Tibial artery (tissue), 4 donors: ENCODE results near the gene LIPE.

Source experiments
- DNase-seq, 2 donors: peaks; one replicate each; pipeline ENCODE4 v3.0.0-alpha.2; 2019
- H3K27ac ChIP-seq, 2 donors: fragments of 200-600 bp; sonication (generic) in 1 of 2; 1 replicate in 1 of 2; 2 replicates in 1 of 2; pipeline ENCODE4 v1.5.1; 2018 to 2019; ENCODE audit warnings: mild to moderate bottlenecking in 1 of 2
- H3K27me3 ChIP-seq, 2 donors: fragments of 200-600 bp; sonication (generic) in 1 of 2; one replicate each; pipeline versions ENCODE4 v1.5.1 to v1.6.0; 2016 to 2019
- H3K36me3 ChIP-seq, 3 donors: fragments of 200-600 bp; sonication (generic) in 2 of 3; one replicate each; pipeline ENCODE4 v1.5.1; 2016 to 2019; ENCODE audit warnings: mild to moderate bottlenecking in 2 of 3
- H3K4me1 ChIP-seq, 4 donors: fragments of 200-600 bp; sonication (generic) in 2 of 4; 1 replicate in 3 of 4; 2 replicates in 1 of 4; pipeline ENCODE4 v1.5.1; 2016 to 2019
- H3K4me3 ChIP-seq, 2 donors: fragments of 200-600 bp; sonication (generic) in 1 of 2; 1 replicate in 1 of 2; 2 replicates in 1 of 2; pipeline ENCODE4 v1.5.1; 2018 to 2019; ENCODE audit warnings: mild to moderate bottlenecking in 2 of 2
- H3K9me3 ChIP-seq, 3 donors: fragments of 200-600 bp; sonication (generic) in 1 of 3; one replicate each; pipeline ENCODE4 v1.5.1; 2016 to 2019
- CTCF ChIP-seq, 2 experiments: fragments of 200-600 bp in 1 of 2; fragments of 450-650 bp in 1 of 2; IDR thresholded peaks; one replicate each; pipeline ENCODE4 v1.5.1; 2017 to 2019; ENCODE audit warnings: antibody characterized with exemption in 2 of 2, mild to moderate bottlenecking in 1 of 2, moderate library complexity in 1 of 2
- intact Hi-C: fragments of 100-400 bp; cut with DNase I; formaldehyde crosslinking; loops from one replicate; pipeline ENCODE4 v1.15.0; 2023; ENCODE audit warnings: low total_unique reads

The LIPE gene, protein sequence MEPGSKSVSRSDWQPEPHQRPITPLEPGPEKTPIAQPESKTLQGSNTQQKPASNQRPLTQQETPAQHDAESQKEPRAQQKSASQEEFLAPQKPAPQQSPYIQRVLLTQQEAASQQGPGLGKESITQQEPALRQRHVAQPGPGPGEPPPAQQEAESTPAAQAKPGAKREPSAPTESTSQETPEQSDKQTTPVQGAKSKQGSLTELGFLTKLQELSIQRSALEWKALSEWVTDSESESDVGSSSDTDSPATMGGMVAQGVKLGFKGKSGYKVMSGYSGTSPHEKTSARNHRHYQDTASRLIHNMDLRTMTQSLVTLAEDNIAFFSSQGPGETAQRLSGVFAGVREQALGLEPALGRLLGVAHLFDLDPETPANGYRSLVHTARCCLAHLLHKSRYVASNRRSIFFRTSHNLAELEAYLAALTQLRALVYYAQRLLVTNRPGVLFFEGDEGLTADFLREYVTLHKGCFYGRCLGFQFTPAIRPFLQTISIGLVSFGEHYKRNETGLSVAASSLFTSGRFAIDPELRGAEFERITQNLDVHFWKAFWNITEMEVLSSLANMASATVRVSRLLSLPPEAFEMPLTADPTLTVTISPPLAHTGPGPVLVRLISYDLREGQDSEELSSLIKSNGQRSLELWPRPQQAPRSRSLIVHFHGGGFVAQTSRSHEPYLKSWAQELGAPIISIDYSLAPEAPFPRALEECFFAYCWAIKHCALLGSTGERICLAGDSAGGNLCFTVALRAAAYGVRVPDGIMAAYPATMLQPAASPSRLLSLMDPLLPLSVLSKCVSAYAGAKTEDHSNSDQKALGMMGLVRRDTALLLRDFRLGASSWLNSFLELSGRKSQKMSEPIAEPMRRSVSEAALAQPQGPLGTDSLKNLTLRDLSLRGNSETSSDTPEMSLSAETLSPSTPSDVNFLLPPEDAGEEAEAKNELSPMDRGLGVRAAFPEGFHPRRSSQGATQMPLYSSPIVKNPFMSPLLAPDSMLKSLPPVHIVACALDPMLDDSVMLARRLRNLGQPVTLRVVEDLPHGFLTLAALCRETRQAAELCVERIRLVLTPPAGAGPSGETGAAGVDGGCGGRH

DNA sequence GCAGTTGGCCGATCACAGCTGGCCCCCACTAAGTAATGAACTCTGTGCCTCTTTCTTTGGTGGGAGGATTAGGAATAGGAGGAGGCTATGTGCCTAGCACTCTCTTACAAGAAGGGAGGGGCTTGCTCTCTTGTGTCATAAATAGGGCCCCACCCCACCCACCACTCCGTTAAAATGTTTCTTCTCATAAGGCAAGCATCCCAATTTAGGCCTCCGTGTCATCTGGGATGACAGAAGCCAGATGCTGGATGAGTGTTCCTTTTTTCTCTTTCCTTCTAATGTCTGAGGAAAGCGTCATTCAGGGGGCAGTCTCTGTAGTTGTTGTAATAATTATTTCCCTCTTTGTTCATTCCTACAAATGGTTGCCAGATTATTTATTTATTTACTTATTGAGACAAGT is at the start of gene LIPE:
Gene LIPE, minus strand, starts transcription at position 76 of the 400 bp plus-strand sequence. CDS start 239 bp downstream, outside the sequence.
- no peak for DNase-seq

DNA sequence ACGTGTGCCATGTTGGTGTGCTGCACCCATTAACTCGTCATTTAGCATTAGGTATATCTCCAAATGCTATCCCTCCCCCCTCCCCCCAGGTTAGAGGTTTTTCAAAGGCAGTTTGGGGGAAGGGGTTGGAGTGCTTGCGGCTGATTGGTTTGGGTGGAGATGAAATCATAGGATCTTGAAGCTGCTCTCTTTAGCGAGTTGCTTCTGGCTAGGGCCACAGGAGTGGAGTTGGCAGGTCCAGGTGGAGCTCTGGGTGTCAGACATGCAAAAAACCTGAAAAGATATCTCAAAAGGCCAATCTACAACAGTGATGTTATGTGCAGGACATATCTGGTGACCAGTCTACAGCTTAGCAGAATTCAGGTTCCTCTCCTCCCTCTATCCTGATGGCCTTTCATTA is 48.2 kb upstream of the LIPE start:
- no peak for TF ChIP-seq CTCF (IDR thresholded peaks at IDR 0.05)
- intact Hi-C loops, result no loop called here
- Histone ChIP-seq H3K27me3 (peaks cover 0 to 12% of the 10 kb centered on the region in 2 donors), H3K4me1 (peaks cover 0 to 3% (median 0%) of the 10 kb centered on the region in 4 donors), H3K9me3 (no peaks in the 10 kb centered on the region), H3K36me3 (no peaks in the 10 kb centered on the region), H3K4me3 (no peak overlapping the region), H3K27ac (no peak overlapping the region)
- DNase-seq, result no peak

More for the DNA sequence above, at the start of gene LIPE:
- Histone ChIP-seq H3K4me1 (peaks cover 0 to 20% (median 14%) of the 10 kb centered on the region in 4 donors), H3K36me3 (no peaks in the 10 kb centered on the region), H3K27me3 (peaks cover 0 to 38% of the 10 kb centered on the region in 2 donors), H3K9me3 (no peaks in the 10 kb centered on the region), H3K4me3 (no peak within 1 kb of the TSS), H3K27ac (no peak within 1 kb of the TSS)
- TF ChIP-seq CTCF (IDR thresholded peaks at IDR 0.05), result no peak
- intact Hi-C loops, result no loop called here

DNA sequence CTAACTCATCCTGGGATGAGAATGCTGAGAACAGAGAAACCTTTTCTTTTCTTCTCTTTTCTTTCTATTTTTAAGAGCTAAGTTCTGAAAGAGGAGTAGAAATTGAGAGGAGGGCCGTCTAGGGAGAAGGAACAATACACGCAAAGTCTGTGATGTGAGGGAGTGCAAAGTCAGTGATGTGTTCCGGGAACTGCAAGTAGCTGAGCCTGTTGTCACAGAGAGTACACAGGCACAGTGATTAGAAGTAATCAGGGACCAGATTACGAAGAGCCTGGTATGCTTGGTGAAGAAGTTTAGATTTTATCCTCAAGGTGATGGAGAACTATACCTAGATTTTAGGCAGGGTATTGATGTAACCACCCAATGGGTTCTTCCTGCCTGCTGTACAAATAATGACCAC is 47.6 kb upstream of the LIPE start:
- no peaks in the 10 kb centered on the region for H3K9me3 ChIP-seq
- intact Hi-C loops, result no loop called here
- no peak overlapping the region for H3K27ac ChIP-seq
- H3K4me3 ChIP-seq, result no peak overlapping the region
- peaks cover 0 to 3% (median 0%) of the 10 kb centered on the region in 4 donors for H3K4me1 ChIP-seq
- no peak for TF ChIP-seq CTCF (IDR thresholded peaks at IDR 0.05)
- no peak for DNase-seq
- H3K27me3 ChIP-seq, result peaks cover 0 to 12% of the 10 kb centered on the region in 2 donors
- no peaks in the 10 kb centered on the region for H3K36me3 ChIP-seq

- H3K9me3 ChIP-seq, result no peaks in the 10 kb centered on the region
- intact Hi-C loops, result no loop called here
- H3K27ac ChIP-seq, result no peak overlapping the region
- H3K27me3 ChIP-seq, result peaks cover 0 to 12% of the 10 kb centered on the region in 2 donors
- no peak for DNase-seq
- H3K36me3 ChIP-seq, result no peaks in the 10 kb centered on the region
- no peak for TF ChIP-seq CTCF (IDR thresholded peaks at IDR 0.05)
- peaks cover 0 to 3% (median 0%) of the 10 kb centered on the region in 4 donors for H3K4me1 ChIP-seq
- no peak overlapping the region for H3K4me3 ChIP-seq
These were observed 46.5 kb upstream of the LIPE start for GRCh38 chr19:42473686-42474085.

DNA sequence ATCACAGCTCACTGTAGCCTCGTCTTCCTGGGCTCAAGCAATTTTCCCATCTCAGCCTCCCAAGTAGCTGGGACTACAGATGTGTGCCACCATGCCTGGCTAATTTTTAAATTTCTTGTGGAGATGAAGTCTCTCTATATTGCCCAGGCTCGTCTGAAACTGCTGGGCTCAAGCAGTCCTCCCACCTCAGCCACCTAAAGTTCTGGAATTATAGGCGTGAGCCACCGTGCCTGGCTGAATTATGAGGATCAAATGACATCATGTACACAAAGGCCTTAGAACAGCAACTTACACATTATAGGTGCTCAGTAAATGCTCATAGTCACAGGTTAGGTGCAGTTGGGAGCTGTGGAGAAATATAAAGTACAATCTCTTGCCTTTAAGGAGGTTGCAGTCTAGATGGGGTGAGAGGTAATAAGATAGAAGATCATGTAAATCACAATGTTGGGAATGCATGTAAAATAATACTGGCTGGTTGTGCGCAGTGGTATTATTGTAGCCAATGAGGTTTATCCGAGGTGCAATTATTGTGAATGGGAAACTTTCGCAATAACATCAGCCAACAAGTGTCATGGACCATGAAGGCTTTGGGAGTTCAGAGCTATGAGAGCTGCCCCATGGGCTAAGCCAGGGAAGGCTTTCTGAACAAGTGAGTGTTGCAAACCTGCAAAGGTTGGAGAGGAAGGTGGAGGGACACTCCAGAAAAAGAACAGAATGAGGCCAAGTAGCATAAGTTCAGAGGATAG is 45.4 kb upstream of the LIPE start:
- intact Hi-C loops, result no loop called here
- no peak overlapping the region for H3K27ac ChIP-seq
- peaks cover 0 to 15% of the 10 kb centered on the region in 2 donors for H3K27me3 ChIP-seq
- H3K36me3 ChIP-seq, result no peaks in the 10 kb centered on the region
- H3K4me3 ChIP-seq, result no peak overlapping the region
- DNase-seq, result no peak
- TF ChIP-seq CTCF (IDR thresholded peaks at IDR 0.05), result no peak
- H3K4me1 ChIP-seq, result peaks cover 0 to 3% (median 0%) of the 10 kb centered on the region in 4 donors
- H3K9me3 ChIP-seq, result no peaks in the 10 kb centered on the region
